Skeletal muscle tissue (tissue), 4 donors: ENCODE measurements around the gene KAZALD1. TPM values are rescaled to one million over a fixed set of nuclear protein-coding genes. Genes with fewer than 3 reads are reported as not detected.
"Not testable (repeated sequence)": the region's sequence is repeated elsewhere in the genome, so short reads cannot be mapped to it uniquely, and the experiment has no call there.

Experiments
- H3K27ac ChIP-seq: one replicate; pipeline ENCODE4 v1.7.0; 2013; ENCODE audit warnings: mild to moderate bottlenecking, low read depth, low read length, inconsistent platforms
- H3K27me3 ChIP-seq, 3 donors: one replicate each; pipeline ENCODE4 v1.7.0; 2013; ENCODE audit warnings: low read length in 3 of 3; ENCODE audit not compliant: control insufficient read depth in 3 of 3, insufficient read depth in 3 of 3
- H3K36me3 ChIP-seq, 3 donors: one replicate each; pipeline ENCODE4 v1.7.0; 2013; ENCODE audit warnings: low read length in 3 of 3; ENCODE audit not compliant: control insufficient read depth in 3 of 3, insufficient read depth in 3 of 3
- H3K4me1 ChIP-seq, 3 donors: one replicate each; pipeline ENCODE4 v1.7.0; 2013; ENCODE audit warnings: low read length in 3 of 3, mild to moderate bottlenecking in 3 of 3; ENCODE audit not compliant: control insufficient read depth in 3 of 3, insufficient read depth in 3 of 3
- H3K4me3 ChIP-seq, 3 donors: one replicate each; pipeline ENCODE4 v1.7.0; 2013; ENCODE audit warnings: low read length in 3 of 3
- H3K9ac ChIP-seq, 3 donors: one replicate each; pipeline ENCODE4 v1.7.0; 2013; ENCODE audit warnings: low read length in 3 of 3, mild to moderate bottlenecking in 3 of 3, moderate library complexity in 2 of 3, low read depth in 1 of 3
- H3K9me3 ChIP-seq, 3 donors: one replicate each; pipeline ENCODE4 v1.7.0; 2013; ENCODE audit warnings: low read length in 3 of 3; ENCODE audit not compliant: control insufficient read depth in 3 of 3
- total RNA-seq: library from RNA; depleted of rRNA; stranded (reverse); fragments of >200 nt; gene quantifications from one replicate; pipeline ENCODE4 v1.2.3, GENCODE V29; 2014
- donor health status: Osteomylitis.

Gene KAZALD1
- total RNA-seq, 1 donor from 2014 or later, result 23.5 TPM

DNA sequence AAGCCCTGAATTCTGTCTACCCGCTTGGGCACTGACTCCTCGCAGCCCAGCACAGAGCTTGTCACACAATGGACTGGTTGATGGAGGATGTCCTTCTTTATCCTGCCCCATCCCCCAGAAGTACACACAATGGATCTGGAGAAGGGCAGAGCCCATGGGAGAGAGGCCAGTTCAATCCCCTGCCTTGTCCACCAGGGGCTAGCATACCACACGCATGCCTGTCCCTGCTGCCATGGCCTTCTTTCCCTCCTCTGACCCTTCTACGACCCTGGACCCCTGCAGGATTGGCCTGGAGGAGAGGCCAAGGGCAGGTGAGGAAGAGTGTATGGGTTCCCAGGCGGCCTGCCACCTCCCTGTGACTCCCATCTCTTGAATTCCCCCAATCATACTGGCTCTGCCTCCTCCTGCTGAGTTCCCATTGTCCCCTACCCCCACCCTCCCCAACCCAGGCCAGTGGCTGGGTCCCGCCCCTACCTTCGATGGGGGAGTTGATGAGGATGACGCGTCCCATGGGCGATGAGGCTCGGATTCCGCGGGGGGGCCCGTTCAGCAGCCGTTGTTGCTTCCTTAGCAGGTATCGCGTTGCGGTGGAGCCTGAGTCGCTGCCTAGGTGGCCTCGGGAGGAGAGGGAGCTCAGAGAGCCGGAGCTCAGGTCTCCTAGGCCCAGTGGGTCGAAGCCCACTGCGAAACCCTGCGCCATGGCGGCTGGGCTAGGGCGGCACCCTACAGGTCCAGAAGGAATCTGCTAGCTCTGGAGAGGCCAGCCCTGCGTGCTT, 32.1 kb upstream of the KAZALD1 start:
- H3K4me1 ChIP-seq, result peaks cover 23 to 32% (median 29%) of the 10 kb centered on the region in 3 donors
- no peaks in the 10 kb centered on the region for H3K9me3 ChIP-seq
- no peak overlapping the region for H3K27ac ChIP-seq
- H3K36me3 ChIP-seq, result peaks cover 0 to 2% (median under 1%) of the 10 kb centered on the region in 3 donors
- no peak overlapping the region for H3K4me3 ChIP-seq
- peak overlapping the region in 1 of 3 donors; percentile 3 for H3K9ac ChIP-seq
- no peaks in the 10 kb centered on the region for H3K27me3 ChIP-seq

- peak overlapping the region in 1 of 3 donors; percentile 77 for H3K9ac ChIP-seq
- peaks cover 9 to 10% (median 10%) of the 10 kb centered on the region in 3 donors for H3K36me3 ChIP-seq
- no peak overlapping the region for H3K27ac ChIP-seq
- no peaks in the 10 kb centered on the region for H3K9me3 ChIP-seq
- H3K27me3 ChIP-seq, result no peaks in the 10 kb centered on the region
- peak overlapping the region; percentile 88 to 89 (median 88) for H3K4me3 ChIP-seq
- H3K4me1 ChIP-seq, result peaks cover 23 to 32% (median 29%) of the 10 kb centered on the region in 3 donors
Observed at GRCh38 chr10:101030496-101031127, 31.2 kb upstream of the KAZALD1 start.

- peaks cover 23 to 32% (median 29%) of the 10 kb centered on the region in 3 donors for H3K4me1 ChIP-seq
- peaks cover 15 to 16% (median 16%) of the 10 kb centered on the region in 3 donors for H3K36me3 ChIP-seq
- H3K27ac ChIP-seq, result peak within 1 kb of the TSS; percentile 91
- H3K27me3 ChIP-seq, result no peaks in the 10 kb centered on the region
- peak within 1 kb of the TSS; percentile 88 to 89 (median 88) for H3K4me3 ChIP-seq
- H3K9ac ChIP-seq, result peak within 1 kb of the TSS; percentile 63 to 87 (median 84)
- H3K9me3 ChIP-seq, result no peaks in the 10 kb centered on the region
Observed at GRCh38 chr10:101031128-101031795, 30.5 kb upstream of the KAZALD1 start, which contains the start of the genes PDZD7 and SFXN3. Gene PDZD7, minus strand, starts transcription at chr10:101031129. Its CDS starts 910 bp downstream, at chr10:101030219. Gene SFXN3, plus strand, starts transcription at chr10:101031234. Its CDS starts 3,461 bp downstream, at chr10:101034695.

- H3K27ac ChIP-seq, result peak overlapping the region; percentile 91
- peaks cover 22 to 23% (median 22%) of the 10 kb centered on the region in 3 donors for H3K36me3 ChIP-seq
- H3K4me1 ChIP-seq, result peaks cover 23 to 32% (median 29%) of the 10 kb centered on the region in 3 donors
- H3K4me3 ChIP-seq, result peak overlapping the region; percentile 88 to 89 (median 88)
- H3K9me3 ChIP-seq, result no peaks in the 10 kb centered on the region
- no peaks in the 10 kb centered on the region for H3K27me3 ChIP-seq
- peak overlapping the region; percentile 63 to 87 (median 84) for H3K9ac ChIP-seq
Observed at GRCh38 chr10:101031796-101032636, 29.8 kb upstream of the KAZALD1 start.

DNA sequence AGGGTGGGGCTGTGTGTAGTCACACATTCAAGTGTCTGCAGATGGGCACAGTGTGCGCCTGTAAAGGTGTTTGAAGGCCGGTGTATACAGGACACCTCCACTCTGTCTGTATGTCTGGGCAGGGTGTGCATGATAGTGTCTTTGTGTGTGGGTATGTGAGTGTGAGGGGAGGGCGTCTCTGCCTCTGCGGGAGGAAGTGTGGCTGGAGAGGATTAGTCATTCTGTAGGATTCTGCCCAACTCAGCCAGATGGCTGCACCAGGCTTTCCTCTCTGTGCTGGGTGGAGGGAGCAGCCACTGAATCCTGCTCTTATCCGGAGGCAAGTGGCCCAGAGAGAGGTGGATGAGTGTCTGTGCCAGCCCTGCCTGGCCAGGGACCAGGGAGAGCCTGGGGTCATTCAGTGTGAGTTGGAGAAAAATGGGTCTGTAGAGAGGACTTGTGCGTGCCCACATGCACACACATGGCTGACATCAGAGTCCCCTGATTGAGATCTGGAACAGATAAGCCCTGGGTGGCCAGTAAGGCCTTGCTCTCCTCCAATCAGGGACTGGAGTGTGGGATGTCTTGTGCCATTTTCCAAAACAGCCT, 29.1 kb upstream of the KAZALD1 start:
- Histone ChIP-seq H3K9me3 (no peaks in the 10 kb centered on the region), H3K9ac (peak overlapping the region; percentile 63 to 87 (median 84)), H3K36me3 (peaks cover 27 to 30% (median 30%) of the 10 kb centered on the region in 3 donors), H3K4me3 (peak overlapping the region; percentile 88 to 89 (median 88)), H3K27ac (peak overlapping the region; percentile 91), H3K4me1 (peaks cover 23 to 32% (median 29%) of the 10 kb centered on the region in 3 donors), H3K27me3 (no peaks in the 10 kb centered on the region)

GRCh38 chr10:101033276-101033675, 28.5 kb upstream of the KAZALD1 start:
- Histone ChIP-seq H3K9ac (peak overlapping the region in 1 of 3 donors; percentile 45), H3K27me3 (no peaks in the 10 kb centered on the region), H3K4me1 (peaks cover 23 to 32% (median 29%) of the 10 kb centered on the region in 3 donors), H3K36me3 (peaks cover 30 to 35% (median 32%) of the 10 kb centered on the region in 3 donors), H3K27ac (no peak overlapping the region), H3K4me3 (peak overlapping the region in 1 of 3 donors; percentile 88), H3K9me3 (no peaks in the 10 kb centered on the region)

DNA sequence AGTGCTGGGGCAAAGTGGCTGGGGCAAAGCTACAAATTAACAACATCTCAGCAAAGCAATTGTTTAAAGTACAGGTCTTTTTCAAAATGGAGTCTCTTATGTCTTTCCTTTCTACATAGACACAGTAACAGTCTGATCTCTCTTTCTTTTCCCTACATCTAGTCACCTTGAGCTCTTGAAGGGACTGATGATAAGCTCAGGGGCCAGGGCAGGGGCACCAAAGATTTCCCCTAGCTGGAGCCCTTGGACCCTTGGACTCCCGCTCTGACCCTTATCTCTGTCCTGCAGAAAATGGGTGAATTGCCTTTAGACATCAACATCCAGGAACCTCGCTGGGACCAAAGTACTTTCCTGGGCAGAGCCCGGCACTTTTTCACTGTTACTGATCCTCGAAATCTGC, 27.4 kb upstream of the KAZALD1 start:
- not testable (repeated sequence) for H3K27ac ChIP-seq, H3K9ac ChIP-seq, H3K9me3 ChIP-seq, H3K4me3 ChIP-seq, H3K27me3 ChIP-seq
- Histone ChIP-seq H3K4me1 (peaks cover 23 to 32% (median 29%) of the 10 kb centered on the region in 3 donors), H3K36me3 (peaks cover 30 to 41% (median 32%) of the 10 kb centered on the region in 3 donors)

GRCh38 chr10:101035314-101035713, 26.5 kb upstream of the KAZALD1 start:
- no peaks in the 10 kb centered on the region for H3K9me3 ChIP-seq
- peaks cover 32 to 49% (median 33%) of the 10 kb centered on the region in 3 donors for H3K36me3 ChIP-seq
- H3K27ac ChIP-seq, result no peak overlapping the region
- H3K4me1 ChIP-seq, result peaks cover 19 to 29% (median 26%) of the 10 kb centered on the region in 3 donors
- no peak overlapping the region for H3K4me3 ChIP-seq
- H3K9ac ChIP-seq, result no peak overlapping the region
- no peaks in the 10 kb centered on the region for H3K27me3 ChIP-seq
